Hepatocyte (in vitro differentiated cells): ENCODE data around the gene NPLOC4.

ENCODE experiments used
- CTCF ChIP-seq: fragments of 200-600 bp; sonication (generic); IDR thresholded peaks from 2 replicates; pipeline ENCODE4 v1.5.1; 2016; ENCODE audit warnings: antibody characterized with exemption, mild to moderate bottlenecking; ENCODE audit not compliant: poor library complexity
- EZH2 ChIP-seq: fragments of 200-600 bp; sonication (generic); IDR thresholded peaks from 2 replicates; pipeline ENCODE4 v1.6.1; 2016; ENCODE audit warnings: antibody characterized with exemption, mild to moderate bottlenecking, borderline replicate concordance
- EZH2phosphoT487 ChIP-seq: fragments of 200-600 bp; sonication (generic); IDR thresholded peaks from one replicate; pipeline ENCODE4 v1.6.1; 2018; ENCODE audit warnings: antibody characterized with exemption, mild to moderate bottlenecking, low read depth, moderate library complexity; ENCODE audit not compliant: unreplicated experiment, severe bottlenecking

- no peak for TF ChIP-seq CTCF
- no peak for TF ChIP-seq EZH2phosphoT487
- no peak for TF ChIP-seq EZH2
Observed at GRCh38 chr17:81545160-81545949, 91.6 kb downstream of the NPLOC4 start.
